ENCODE results near the gene KCNG3. TPM values are rescaled to one million over a fixed set of nuclear protein-coding genes. Genes with fewer than 3 reads are reported as not detected.

Gene KCNG3
- total and polyA plus RNA-seq, 4 donors: 0.06 to 2.8 (median 0.29) TPM

DNA sequence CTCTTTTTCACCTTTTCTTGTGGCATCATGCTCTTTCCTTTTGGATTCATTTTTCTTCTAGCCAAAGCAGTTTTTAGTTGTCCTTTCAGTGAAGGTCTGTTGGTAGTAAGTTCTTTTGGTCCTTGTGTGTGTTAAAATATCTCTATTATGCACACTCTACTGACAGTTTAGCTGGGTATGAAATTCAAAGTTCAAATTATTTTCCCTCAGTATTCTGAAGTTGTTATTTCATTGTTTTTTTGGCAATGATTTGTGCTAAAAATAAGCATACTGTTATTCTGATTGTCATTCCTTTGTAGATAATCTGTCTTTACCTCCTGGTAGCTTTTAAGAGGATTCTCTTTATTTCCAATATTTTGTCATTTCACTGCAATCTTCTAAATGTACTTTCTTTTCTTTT is 79.6 kb downstream of the KCNG3 start:
- DNase-seq: no peak
- Histone ChIP-seq H3K36me3 (ENCODE audit: control insufficient read depth in 4 of 4, insufficient read depth in 4 of 4, low read length in 4 of 4) (no peaks in the 10 kb centered on the region), H3K4me3 (no peak overlapping the region), H3K27ac (ENCODE audit: low read depth in 1 of 2, low read length in 1 of 2) (no peak overlapping the region), H3K27me3 (ENCODE audit: control insufficient read depth in 3 of 3, insufficient read depth in 3 of 3, low read length in 2 of 3) (no peaks in the 10 kb centered on the region), H3K9me3 (ENCODE audit: control insufficient read depth in 4 of 4, insufficient read depth in 3 of 4, low read length in 3 of 4) (peaks cover 0 to 4% (median 3%) of the 10 kb centered on the region in 4 donors), H3K9ac (ENCODE audit: insufficient read depth in 1 of 2, low read length in 2 of 2) (no peak overlapping the region), H3K4me1 (ENCODE audit: control insufficient read depth in 5 of 5, insufficient read depth in 5 of 5, low read length in 5 of 5) (no peaks in the 10 kb centered on the region)
- ATAC-seq (ENCODE audit: insufficient read depth, low FRiP score): no peak
- TF ChIP-seq, protein P1, sequence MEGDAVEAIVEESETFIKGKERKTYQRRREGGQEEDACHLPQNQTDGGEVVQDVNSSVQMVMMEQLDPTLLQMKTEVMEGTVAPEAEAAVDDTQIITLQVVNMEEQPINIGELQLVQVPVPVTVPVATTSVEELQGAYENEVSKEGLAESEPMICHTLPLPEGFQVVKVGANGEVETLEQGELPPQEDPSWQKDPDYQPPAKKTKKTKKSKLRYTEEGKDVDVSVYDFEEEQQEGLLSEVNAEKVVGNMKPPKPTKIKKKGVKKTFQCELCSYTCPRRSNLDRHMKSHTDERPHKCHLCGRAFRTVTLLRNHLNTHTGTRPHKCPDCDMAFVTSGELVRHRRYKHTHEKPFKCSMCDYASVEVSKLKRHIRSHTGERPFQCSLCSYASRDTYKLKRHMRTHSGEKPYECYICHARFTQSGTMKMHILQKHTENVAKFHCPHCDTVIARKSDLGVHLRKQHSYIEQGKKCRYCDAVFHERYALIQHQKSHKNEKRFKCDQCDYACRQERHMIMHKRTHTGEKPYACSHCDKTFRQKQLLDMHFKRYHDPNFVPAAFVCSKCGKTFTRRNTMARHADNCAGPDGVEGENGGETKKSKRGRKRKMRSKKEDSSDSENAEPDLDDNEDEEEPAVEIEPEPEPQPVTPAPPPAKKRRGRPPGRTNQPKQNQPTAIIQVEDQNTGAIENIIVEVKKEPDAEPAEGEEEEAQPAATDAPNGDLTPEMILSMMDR (IDR thresholded peaks at IDR 0.05; ENCODE audit: control extremely low read depth, extremely low read depth): no peak

DNA sequence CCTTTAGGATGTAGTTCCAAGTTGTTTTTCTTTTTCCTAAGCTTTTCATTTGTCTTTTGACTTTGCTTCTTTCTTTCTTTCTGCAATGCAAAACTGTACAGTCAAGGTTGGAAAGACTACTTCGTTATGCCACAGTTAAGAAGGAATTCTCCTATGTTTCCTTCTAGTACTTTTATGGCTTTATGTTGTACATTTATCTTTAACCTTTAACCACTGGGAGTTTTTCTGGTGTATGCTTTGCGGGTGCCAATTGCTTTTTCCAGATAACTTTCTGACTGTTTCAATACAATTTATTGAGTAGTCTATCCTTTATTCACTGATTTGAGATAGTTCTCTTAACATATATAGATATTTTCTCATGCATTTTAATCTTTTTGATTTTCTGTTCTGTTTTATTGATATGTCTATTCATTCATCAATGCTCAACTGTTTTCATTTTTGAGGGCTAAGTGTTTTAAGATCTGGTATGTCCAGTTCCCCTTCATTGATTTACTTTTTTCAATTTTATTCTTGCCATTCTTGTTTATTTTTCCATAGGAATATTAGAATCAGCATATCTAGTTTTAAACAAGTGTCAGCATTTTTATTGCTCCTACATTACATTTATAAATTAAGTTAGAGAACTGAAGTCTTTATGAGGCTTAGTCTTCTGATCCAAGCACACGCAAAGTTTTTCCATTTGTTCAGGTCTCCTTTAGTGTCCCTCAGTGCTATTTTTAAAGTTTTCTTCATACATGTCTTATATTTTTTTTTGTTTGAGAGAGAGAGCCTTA is 82.9 kb downstream of the KCNG3 start:
- DNase-seq: no peak
- Histone ChIP-seq H3K27ac (ENCODE audit: low read depth in 1 of 2, low read length in 1 of 2) (no peak overlapping the region), H3K4me1 (ENCODE audit: control insufficient read depth in 5 of 5, insufficient read depth in 5 of 5, low read length in 5 of 5) (peaks cover 0 to 2% (median 0%) of the 10 kb centered on the region in 5 donors), H3K36me3 (ENCODE audit: control insufficient read depth in 4 of 4, insufficient read depth in 4 of 4, low read length in 4 of 4) (no peaks in the 10 kb centered on the region), H3K4me3 (no peak overlapping the region), H3K9me3 (ENCODE audit: control insufficient read depth in 4 of 4, insufficient read depth in 3 of 4, low read length in 3 of 4) (peaks cover 0 to 10% (median 4%) of the 10 kb centered on the region in 4 donors), H3K9ac (ENCODE audit: insufficient read depth in 1 of 2, low read length in 2 of 2) (no peak overlapping the region), H3K27me3 (ENCODE audit: control insufficient read depth in 3 of 3, insufficient read depth in 3 of 3, low read length in 2 of 3) (no peaks in the 10 kb centered on the region)
- TF ChIP-seq, protein P1 (IDR thresholded peaks at IDR 0.05; ENCODE audit: control extremely low read depth, extremely low read depth): no peak
- ATAC-seq (ENCODE audit: insufficient read depth, low FRiP score): no peak
- 81 to 87% methylated on average over 3 of the region's 3 CpGs for WGBS, 2 donors

DNA sequence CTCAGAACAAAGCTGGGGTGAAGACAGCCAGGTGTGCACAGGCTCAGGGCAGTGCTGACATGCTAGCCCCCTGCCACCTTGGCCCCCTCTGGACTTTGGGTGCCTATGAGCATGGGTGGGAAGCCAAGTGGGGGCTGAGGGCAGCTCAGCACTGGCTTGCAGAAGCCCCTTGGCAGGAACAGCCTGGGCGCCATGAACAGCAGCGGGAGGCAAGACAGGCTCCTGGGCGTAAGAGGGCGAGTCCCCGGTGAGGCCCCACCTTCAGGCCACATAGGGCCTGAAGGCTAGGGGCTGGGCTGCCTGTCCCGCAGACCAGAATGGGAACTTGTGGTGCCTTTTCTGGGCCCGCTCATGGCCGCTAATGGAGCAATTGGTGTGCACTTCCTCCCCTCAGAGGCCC is 85.8 kb downstream of the KCNG3 start:
- Histone ChIP-seq H3K9me3 (ENCODE audit: control insufficient read depth in 4 of 4, insufficient read depth in 3 of 4, low read length in 3 of 4) (peaks cover 0 to 8% (median 0%) of the 10 kb centered on the region in 4 donors), H3K9ac (ENCODE audit: insufficient read depth in 1 of 2, low read length in 2 of 2) (no peak overlapping the region), H3K4me1 (ENCODE audit: control insufficient read depth in 5 of 5, insufficient read depth in 5 of 5, low read length in 5 of 5) (peaks cover 0 to 2% (median 0%) of the 10 kb centered on the region in 5 donors), H3K4me3 (no peak overlapping the region), H3K36me3 (ENCODE audit: control insufficient read depth in 4 of 4, insufficient read depth in 4 of 4, low read length in 4 of 4) (no peaks in the 10 kb centered on the region), H3K27me3 (ENCODE audit: control insufficient read depth in 3 of 3, insufficient read depth in 3 of 3, low read length in 2 of 3) (no peaks in the 10 kb centered on the region), H3K27ac (ENCODE audit: low read depth in 1 of 2, low read length in 1 of 2) (no peak overlapping the region)
- TF ChIP-seq, protein P1 (IDR thresholded peaks at IDR 0.05; ENCODE audit: control extremely low read depth, extremely low read depth): no peak
- no peak for ATAC-seq (ENCODE audit: insufficient read depth, low FRiP score)
- DNase-seq: no peak
- WGBS, 2 donors: 93 to 95% methylated on average over 8 of the region's 8 CpGs
